Vagina (tissue), 2 donors: Measurements from ENCODE around the gene CPVL. TPM values are rescaled to one million over a fixed set of nuclear protein-coding genes. Genes with fewer than 3 reads are reported as not detected.

Experiments
- DNase-seq, 2 donors: peaks; one replicate each; pipeline ENCODE4 v3.0.0-alpha.2; 2017; ENCODE audit errors: extremely low spot score in 2 of 2
- H3K27ac ChIP-seq: fragments of 200-600 bp; sonication (generic); one replicate; pipeline ENCODE4 v1.5.1; 2019
- H3K27me3 ChIP-seq: fragments of 200-600 bp; sonication (generic); one replicate; pipeline ENCODE4 v1.5.1; 2019
- H3K36me3 ChIP-seq, 2 donors: fragments of 200-600 bp; sonication (generic); one replicate each; pipeline ENCODE4 v1.5.1; 2017 to 2019
- H3K4me1 ChIP-seq: fragments of 200-600 bp; sonication (generic); one replicate; pipeline ENCODE4 v1.5.1; 2019
- H3K4me3 ChIP-seq, 2 donors: fragments of 200-600 bp; sonication (generic); 1 replicate in 1 of 2; 2 replicates in 1 of 2; pipeline ENCODE4 v1.5.1; 2016 to 2019
- H3K9me3 ChIP-seq: fragments of 200-600 bp; sonication (generic); one replicate; pipeline ENCODE4 v1.5.1; 2019
- POLR2A ChIP-seq, 2 donors: fragments of 450-650 bp; IDR thresholded peaks; one replicate each; pipeline ENCODE4 v1.6.1; 2017; ENCODE audit warnings: antibody characterized with exemption in 2 of 2, mild to moderate bottlenecking in 2 of 2, moderate library complexity in 2 of 2
- POLR2AphosphoS5 ChIP-seq, 2 donors: sonication (generic); formaldehyde crosslinking; IDR thresholded peaks; one replicate each; pipeline ENCODE4 v1.9.0; 2017; ENCODE audit warnings: antibody characterized with exemption in 2 of 2, mild to moderate bottlenecking in 2 of 2, low read depth in 1 of 2; ENCODE audit not compliant: insufficient read depth in 1 of 2
- intact Hi-C: fragments of 100-400 bp; cut with DNase I; formaldehyde crosslinking; loops from one replicate; pipeline ENCODE4 v1.15.1; 2023
- total RNA-seq: library from RNA; depleted of rRNA; stranded (reverse); fragments of >200 nt; gene quantifications from one replicate; pipeline ENCODE4 v1.2.3, GENCODE V29; 2016
- TF ChIP-seq, protein P1 (sequence below), 3 experiments: fragments of 450-650 bp in 2 of 3; fragments of 200-600 bp in 1 of 3; sonication (generic) in 1 of 3; IDR thresholded peaks; one replicate each; pipeline ENCODE4 v1.5.1; 2017 to 2019; ENCODE audit warnings: antibody characterized with exemption in 3 of 3, mild to moderate bottlenecking in 2 of 3, moderate library complexity in 2 of 3

CPVL gene
- total RNA-seq, 1 donor from 2014 or later = 9.6 TPM

DNA sequence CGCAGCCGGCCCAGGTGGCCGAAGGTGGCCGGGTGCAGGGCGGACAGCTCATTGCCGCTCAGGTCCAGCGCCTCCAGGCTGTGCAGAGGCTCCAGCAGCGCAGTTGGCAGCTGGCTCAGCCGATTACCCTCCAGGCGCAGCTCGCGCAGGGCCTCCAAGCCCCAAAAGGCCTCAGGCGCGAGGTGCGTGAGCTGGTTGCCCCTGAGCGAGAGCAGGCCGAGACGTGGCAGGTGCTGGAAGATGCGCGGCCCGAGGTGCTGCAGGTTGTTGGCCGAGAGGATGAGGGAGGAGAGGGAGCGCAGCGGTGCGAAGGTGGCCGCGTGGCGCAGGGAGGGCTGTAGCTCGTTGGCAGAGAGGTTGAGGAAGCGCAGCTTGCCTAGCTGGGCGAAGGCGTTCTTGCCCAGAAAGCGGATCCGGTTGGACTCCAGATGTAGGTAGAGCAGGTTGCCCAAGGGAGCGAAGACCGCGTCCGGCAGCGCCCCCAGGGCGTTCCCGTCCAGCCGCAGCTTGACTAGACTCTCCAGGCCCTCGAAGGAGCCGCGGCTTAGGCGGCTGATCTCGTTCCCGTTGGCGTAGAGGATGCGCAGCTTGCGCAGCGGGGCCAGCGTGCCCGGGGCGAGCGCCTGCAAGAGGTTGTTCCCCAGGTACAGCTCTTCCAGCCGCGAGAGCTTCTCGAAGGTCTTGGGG, 189.1 kb downstream of the CPVL start:
- H3K4me3 ChIP-seq = peak overlapping the region; percentile 53 to 58
- H3K4me1 ChIP-seq = peaks cover 56% of the 10 kb centered on the region
- no peak for TF ChIP-seq POLR2A (IDR thresholded peaks at IDR 0.05)
- TF ChIP-seq POLR2AphosphoS5 (IDR thresholded peaks at IDR 0.05; ENCODE audit: insufficient read depth in 1 of 2, low read depth in 1 of 2) = peak in 1 of 2 donors; percentile 43
- no peak for DNase-seq
- intact Hi-C loops = loop anchor here (10.0 kb wide), 2 partner anchors 58 to 148 kb away; no protein-coding TSS in a partner anchor
- no peaks in the 10 kb centered on the region for H3K27me3 ChIP-seq
- no peaks in the 10 kb centered on the region for H3K36me3 ChIP-seq
- H3K9me3 ChIP-seq = no peaks in the 10 kb centered on the region
- peak overlapping the region; percentile 84 for H3K27ac ChIP-seq

DNA sequence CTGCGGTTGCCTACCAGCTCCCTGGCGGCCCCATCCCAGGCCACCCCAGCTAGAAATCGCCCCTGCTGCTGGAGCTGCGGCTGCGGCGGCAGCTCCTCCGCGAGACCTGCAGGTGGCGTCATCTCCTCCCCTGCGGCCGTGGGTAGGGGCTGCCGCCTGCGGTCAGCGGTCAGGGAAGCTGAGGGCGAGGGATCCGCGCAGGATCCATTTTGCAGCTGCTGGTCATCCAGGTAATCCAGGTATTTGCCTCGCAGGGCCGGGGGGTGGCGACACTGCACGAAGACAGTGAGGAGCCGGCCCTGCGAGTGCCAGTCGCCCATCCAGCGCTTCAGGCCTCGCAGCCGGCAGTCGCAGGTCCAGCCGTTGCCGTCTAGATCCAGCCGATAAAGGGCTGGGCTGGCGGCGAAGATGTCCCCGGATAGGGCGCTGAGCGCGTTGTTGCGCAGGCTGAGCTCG, 189.7 kb downstream of the CPVL start:
- Histone ChIP-seq H3K27ac (peak overlapping the region; percentile 84), H3K9me3 (no peaks in the 10 kb centered on the region), H3K27me3 (no peaks in the 10 kb centered on the region), H3K36me3 (no peaks in the 10 kb centered on the region), H3K4me3 (peak overlapping the region; percentile 53 to 58), H3K4me1 (peaks cover 56% of the 10 kb centered on the region)
- peak in 1 of 2 donors; percentile 38 for TF ChIP-seq POLR2AphosphoS5 (IDR thresholded peaks at IDR 0.05; ENCODE audit: insufficient read depth in 1 of 2, low read depth in 1 of 2)
- TF ChIP-seq POLR2A (IDR thresholded peaks at IDR 0.05) = no peak
- TF ChIP-seq, protein P1, sequence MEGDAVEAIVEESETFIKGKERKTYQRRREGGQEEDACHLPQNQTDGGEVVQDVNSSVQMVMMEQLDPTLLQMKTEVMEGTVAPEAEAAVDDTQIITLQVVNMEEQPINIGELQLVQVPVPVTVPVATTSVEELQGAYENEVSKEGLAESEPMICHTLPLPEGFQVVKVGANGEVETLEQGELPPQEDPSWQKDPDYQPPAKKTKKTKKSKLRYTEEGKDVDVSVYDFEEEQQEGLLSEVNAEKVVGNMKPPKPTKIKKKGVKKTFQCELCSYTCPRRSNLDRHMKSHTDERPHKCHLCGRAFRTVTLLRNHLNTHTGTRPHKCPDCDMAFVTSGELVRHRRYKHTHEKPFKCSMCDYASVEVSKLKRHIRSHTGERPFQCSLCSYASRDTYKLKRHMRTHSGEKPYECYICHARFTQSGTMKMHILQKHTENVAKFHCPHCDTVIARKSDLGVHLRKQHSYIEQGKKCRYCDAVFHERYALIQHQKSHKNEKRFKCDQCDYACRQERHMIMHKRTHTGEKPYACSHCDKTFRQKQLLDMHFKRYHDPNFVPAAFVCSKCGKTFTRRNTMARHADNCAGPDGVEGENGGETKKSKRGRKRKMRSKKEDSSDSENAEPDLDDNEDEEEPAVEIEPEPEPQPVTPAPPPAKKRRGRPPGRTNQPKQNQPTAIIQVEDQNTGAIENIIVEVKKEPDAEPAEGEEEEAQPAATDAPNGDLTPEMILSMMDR (IDR thresholded peaks at IDR 0.05) = peak in 2 of 3 experiments; percentile 40 to 57
- DNase-seq = peak in 1 of 2 donors; percentile 86
- intact Hi-C loops = loop anchor here (10.0 kb wide), 2 partner anchors 58 to 148 kb away; no protein-coding TSS in a partner anchor

DNA sequence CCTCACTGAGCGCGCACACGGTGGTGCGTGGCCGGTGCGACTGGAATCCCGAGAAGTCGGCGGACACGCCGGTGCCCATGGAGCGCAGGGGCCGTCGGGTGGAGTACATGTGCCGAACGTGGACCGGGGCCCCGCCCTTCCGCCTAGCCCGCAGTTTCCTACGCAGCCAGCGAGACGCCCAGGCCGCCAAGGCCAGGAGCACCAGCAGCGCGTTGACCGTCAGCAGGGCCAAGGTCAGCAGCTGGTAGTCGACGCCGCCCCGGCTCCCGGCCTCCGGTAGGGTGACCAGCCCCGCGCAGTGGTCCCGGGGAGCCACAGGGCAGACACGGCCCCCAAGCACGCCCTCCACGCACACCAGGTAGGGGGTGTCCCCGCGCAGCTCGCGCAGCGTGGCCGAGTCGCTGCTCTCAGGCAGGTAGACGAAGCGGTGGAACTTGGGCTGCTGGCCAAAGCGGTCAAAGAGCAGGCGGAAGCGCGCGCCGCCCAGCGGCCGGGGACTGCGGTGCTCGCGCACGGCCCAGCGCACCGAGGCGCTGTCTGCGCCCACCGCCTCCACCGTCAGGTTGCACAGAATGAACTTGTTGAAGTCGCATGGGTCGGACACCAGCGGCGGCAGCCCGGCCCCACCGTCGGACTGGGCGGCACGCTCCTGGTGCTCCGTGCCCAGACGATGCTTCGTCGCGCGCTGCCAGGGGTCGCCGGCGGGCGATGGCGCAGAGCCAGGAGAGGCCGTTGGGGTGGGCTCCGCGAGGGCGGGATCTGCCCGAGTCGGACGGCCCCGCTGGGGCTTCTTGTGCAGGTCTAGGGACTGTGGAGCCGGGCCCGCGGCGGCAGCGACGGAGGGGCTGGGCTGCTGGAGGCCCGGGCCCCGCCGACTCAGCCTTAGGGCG, 190.4 kb downstream of the CPVL start:
- Histone ChIP-seq H3K4me3 (peak overlapping the region; percentile 53 to 58), H3K27ac (peak overlapping the region; percentile 84), H3K4me1 (peaks cover 56% of the 10 kb centered on the region), H3K27me3 (no peaks in the 10 kb centered on the region), H3K9me3 (no peaks in the 10 kb centered on the region), H3K36me3 (no peaks in the 10 kb centered on the region)
- intact Hi-C loops = loop anchor here (10.0 kb wide), 2 partner anchors 59 to 149 kb away; no protein-coding TSS in a partner anchor
- DNase-seq = peak in 1 of 2 donors; percentile 86
- TF ChIP-seq, protein P1 (IDR thresholded peaks at IDR 0.05) = peak; percentile 1 to 57 (median 49)
- TF ChIP-seq POLR2A (IDR thresholded peaks at IDR 0.05) (no peak), POLR2AphosphoS5 (IDR thresholded peaks at IDR 0.05; ENCODE audit: insufficient read depth in 1 of 2, low read depth in 1 of 2) (peak in 1 of 2 donors; percentile 42)

DNA sequence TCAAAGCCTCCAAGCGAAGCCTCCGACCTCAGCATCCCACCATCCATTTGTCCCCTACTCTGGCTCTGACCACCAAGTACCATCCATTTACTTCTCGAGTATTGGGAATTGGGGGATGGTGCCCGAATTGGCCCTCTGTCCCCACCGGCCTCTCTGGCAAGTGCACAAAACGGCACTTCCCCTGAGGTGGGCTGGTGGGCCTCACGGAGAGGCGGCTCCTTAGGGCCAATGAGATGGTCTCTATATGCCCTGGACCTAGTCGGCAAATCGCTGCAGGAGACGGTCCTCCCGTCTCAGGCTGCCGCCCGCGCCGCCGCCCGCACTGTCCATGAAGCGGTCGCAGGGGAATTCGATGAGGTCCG, 191.0 kb downstream of the CPVL start:
- DNase-seq = peak in 1 of 2 donors; percentile 70
- intact Hi-C loops = loop anchor here (10.0 kb wide), 2 partner anchors 59 to 149 kb away; no protein-coding TSS in a partner anchor
- Histone ChIP-seq H3K9me3 (no peaks in the 10 kb centered on the region), H3K27me3 (no peaks in the 10 kb centered on the region), H3K4me3 (peak overlapping the region; percentile 53 to 58), H3K27ac (no peak overlapping the region), H3K36me3 (no peaks in the 10 kb centered on the region), H3K4me1 (peaks cover 56% of the 10 kb centered on the region)
- TF ChIP-seq, protein P1 (IDR thresholded peaks at IDR 0.05) = no peak
- no peak for TF ChIP-seq POLR2A (IDR thresholded peaks at IDR 0.05)
- no peak for TF ChIP-seq POLR2AphosphoS5 (IDR thresholded peaks at IDR 0.05; ENCODE audit: insufficient read depth in 1 of 2, low read depth in 1 of 2)

DNA sequence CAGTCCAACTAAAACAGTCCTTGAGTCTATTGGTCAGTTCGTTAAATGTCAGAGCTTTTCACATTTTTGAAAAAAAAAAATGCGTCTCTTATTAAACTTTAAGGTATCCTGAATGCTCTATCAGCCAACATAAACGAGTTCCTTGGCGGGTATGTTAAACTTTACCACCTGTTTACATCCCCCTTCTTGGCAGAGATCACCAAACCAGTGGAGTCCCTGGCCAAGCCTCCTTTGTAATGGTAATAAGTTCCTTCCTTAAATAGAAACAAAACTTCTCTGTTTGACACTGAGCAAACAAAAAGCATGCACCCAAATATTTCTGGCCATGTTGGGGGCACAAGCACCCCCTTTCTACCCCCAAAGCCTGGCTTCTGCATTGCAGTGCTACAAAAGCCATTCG, 191.4 kb downstream of the CPVL start:
- Histone ChIP-seq H3K27me3 (no peaks in the 10 kb centered on the region), H3K27ac (no peak overlapping the region), H3K4me3 (no peak overlapping the region), H3K9me3 (no peaks in the 10 kb centered on the region), H3K36me3 (no peaks in the 10 kb centered on the region), H3K4me1 (peaks cover 56% of the 10 kb centered on the region)
- DNase-seq = no peak
- intact Hi-C loops = loop anchor here (10.0 kb wide), 2 partner anchors 60 to 150 kb away; no protein-coding TSS in a partner anchor
- TF ChIP-seq POLR2A (IDR thresholded peaks at IDR 0.05) = no peak
- TF ChIP-seq, protein P1 (IDR thresholded peaks at IDR 0.05) = no peak
- no peak for TF ChIP-seq POLR2AphosphoS5 (IDR thresholded peaks at IDR 0.05; ENCODE audit: insufficient read depth in 1 of 2, low read depth in 1 of 2)
